Hematopoietic multipotent progenitor cell treated with erythropoietin and hydrocortisone succinate and interleukin-3 and kit ligand, for 8 days (in vitro differentiated cells): ENCODE measurements around the gene LONRF3.

Experiments used
- DNase-seq: peaks from one replicate; pipeline ENCODE4 v3.0.0-alpha.2; 2015

The LONRF3 gene

DNA sequence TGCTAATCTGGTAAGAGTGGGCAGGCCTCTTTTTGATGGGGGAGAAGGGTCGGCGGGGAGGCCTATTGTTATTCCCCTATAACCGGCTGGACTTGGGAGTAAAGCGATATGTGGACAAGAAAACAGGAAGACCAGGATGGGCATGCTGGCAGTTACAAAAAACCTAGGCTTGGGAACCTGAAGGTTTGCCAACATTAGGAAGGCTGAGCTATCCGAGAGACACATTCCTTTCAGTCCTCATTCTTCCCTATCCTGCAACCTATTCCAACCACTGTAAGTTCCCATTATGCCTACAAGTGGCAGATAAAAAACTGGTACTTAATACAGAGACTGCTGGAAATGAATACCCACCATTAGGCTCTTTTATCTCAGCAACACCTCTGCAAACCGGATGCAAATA is 66.0 kb downstream of the LONRF3 start:
- DNase-seq, result no peak

DNA sequence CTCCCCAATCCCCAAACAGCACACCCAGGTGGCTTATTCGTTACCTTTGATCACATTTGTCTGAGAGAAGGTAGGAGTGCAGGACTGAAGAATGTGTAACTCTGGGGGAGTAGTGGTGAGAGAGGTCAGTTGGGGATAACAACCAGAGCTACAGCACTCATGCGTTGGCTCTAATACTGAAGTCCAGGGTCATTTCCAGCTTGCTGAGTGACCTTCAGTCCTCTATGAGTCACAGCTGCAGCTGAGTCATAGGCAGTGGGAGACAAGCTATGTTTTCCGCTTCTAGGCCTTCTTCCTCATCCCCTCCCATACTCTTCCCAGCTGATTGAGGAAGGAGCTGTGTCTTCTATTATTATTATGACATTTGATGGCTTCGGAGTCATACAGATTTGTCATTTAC is 66.8 kb downstream of the LONRF3 start:
- DNase-seq, result no peak

GRCh38 chrX:119042040-119042439 is 67.6 kb downstream of the LONRF3 start:
- no peak for DNase-seq

DNA sequence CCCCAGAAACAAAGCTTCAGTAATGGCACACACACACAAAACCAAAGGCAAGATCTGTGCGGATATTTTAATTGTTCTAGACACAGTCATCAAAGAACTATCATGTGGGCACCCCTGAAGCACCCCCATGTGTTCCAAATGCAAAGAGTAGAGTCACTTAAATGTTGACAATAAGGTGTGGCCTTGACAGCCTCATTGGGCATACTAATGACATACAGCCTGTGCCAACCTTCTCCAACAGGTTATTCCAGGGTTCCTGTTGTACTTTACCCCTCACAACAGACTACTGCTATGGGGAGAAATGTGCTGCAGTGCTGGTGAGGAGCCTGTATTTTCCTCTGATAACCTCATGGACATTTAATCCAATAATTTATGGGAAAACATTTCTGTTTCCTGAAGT is 68.6 kb downstream of the LONRF3 start:
- no peak for DNase-seq

DNA sequence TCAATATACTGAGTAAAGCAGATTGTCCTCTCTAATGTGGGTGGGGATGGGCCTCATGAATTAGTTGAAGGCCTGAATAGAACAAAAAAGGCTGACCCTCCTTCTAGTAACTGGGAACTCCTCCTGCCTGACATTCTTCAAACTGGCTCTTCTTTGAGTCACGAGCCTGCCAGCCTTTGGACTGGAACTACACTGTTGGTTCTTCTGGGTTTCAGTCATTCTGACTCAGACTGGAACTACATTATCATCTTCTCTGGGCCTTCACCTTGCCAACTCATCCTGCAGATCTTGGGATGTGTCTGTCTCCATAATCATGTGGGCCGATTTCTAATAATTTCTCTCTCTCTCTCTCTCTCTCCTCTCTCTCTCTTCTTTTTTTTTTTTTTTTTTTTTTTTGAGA is 71.5 kb downstream of the LONRF3 start:
- DNase-seq, result no peak

DNA sequence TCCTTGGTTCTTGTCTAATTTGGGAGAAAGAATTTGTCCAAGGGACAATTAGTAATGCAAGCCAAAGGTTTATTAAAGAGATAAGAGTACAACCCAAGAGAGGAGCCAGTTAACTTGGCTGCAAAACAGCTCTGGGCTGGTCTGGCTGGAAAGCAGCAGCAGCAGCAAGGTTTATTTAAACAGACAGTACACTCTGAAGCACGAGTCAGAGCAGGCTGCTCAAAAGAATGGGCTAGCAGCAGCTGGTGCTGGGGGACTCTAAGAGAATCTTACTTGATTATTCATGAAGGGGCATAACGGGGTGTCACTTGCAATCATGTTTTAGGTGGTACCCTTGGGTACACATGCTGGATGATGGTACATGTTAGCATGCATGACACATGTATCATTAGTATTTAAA is 81.3 kb downstream of the LONRF3 start:
- no peak for DNase-seq

DNA sequence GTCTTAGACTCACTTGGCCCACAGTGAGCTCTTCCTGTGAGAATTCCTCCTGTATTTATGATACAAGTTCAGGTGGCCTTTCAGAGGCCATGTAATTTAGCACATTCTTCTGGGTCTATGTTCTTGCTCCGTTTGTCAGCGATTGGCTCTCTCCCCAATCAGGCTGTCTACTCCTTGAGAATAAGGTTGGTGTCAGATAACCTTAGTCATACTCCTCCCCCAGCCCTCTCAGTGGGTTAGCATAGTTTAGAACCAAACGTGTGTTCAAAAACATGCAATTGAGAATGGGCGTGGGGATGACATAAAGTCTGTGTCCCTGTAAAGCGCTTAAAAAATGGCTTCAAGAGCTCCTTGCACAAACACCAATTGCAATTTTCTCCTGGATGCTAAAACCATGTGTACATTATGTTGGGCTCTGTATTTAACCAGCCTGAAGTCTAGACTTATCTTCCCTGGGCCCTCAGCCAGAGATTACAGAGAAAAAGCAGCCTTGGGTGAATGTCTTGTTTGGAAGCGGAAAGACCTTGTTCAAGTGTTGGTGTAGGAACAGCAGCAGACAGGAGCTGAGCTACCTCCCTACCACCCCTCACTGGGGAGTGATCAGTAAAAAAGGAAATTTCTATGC is 88.4 kb downstream of the LONRF3 start:
- DNase-seq, result no peak

GRCh38 chrX:119063428-119063827 is 89.0 kb downstream of the LONRF3 start:
- no peak for DNase-seq

GRCh38 chrX:119067023-119067739 is 92.8 kb downstream of the LONRF3 start:
- DNase-seq, result peak; percentile 5
